Measurements from ENCODE around the gene ANKRD53. TPM values are rescaled to one million over a fixed set of nuclear protein-coding genes. Genes with fewer than 3 reads are reported as not detected.
A peak's percentile ranks its signal among the peaks of the same experiment; 100 is the strongest.

Gene ANKRD53
- polyA plus RNA-seq, 4 donors: 0.47 to 1.1 (median 0.71) TPM

DNA sequence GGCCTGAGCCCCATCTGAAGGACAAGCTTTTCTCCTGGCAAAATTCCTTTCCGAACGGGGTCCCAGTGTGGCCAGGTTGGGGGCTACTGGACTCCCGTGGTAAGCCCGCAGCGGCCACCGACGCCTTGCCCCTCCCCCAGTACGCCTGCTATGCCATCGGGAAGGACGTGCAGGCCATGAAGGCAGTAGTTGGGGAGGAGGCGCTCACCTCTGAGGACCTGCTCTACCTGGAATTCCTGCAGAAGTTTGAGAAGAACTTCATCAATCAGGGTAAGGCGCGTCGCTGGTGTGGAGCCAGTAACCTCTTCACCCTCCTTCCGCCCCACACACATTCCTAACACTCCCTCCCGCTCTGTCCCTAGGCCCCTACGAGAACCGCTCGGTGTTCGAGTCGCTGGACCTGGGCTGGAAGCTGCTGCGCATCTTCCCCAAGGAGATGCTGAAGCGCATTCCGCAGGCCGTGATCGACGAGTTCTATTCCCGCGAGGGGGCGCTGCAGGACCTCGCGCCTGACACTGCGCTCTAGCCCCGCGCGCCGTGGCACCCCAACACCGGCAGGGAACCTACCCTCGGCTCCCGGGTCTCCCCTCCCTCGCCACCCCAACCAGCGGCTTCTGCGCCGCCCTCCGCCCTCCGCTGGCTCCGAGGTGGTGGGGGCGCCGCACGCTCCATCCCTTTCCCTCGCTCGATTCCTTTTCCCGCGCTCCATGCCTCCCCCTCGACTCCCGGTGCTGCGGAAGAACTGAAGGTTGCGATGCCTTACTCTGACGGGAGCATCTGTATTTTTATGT, 13.6 kb upstream of the ANKRD53 start:
- DNase-seq (ENCODE audit: low read depth in 4 of 4, low spot score in 3 of 4): peak in 2 of 4 donors; percentile 38 to 44

- DNase-seq (ENCODE audit: low read depth in 4 of 4, low spot score in 3 of 4): no peak
These were observed 12.9 kb upstream of the ANKRD53 start for GRCh38 chr2:70965506-70965905.

GRCh38 chr2:70966681-70967080, 11.7 kb upstream of the ANKRD53 start:
- DNase-seq (ENCODE audit: low read depth in 4 of 4, low spot score in 3 of 4): no peak

DNA sequence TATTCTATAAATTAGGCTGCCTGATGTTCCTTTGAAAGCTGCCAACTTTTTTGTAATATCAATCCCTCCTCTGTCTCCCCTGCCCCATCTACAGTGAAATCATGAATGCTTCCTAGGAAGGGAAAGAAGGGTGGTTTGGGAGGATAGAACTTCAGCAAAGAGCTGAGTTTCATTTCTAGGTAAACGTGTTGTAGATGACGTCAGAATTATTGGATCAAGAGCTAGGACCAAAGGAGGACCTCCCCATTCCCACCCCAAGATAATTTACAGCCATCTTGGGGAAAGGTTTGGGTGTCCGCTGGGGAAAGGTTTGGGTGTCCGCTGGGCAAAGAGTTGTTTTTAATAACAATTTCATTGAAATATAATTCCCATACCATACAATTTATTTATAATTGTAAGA, 11.2 kb upstream of the ANKRD53 start:
- no peak for DNase-seq (ENCODE audit: low read depth in 4 of 4, low spot score in 3 of 4)

DNA sequence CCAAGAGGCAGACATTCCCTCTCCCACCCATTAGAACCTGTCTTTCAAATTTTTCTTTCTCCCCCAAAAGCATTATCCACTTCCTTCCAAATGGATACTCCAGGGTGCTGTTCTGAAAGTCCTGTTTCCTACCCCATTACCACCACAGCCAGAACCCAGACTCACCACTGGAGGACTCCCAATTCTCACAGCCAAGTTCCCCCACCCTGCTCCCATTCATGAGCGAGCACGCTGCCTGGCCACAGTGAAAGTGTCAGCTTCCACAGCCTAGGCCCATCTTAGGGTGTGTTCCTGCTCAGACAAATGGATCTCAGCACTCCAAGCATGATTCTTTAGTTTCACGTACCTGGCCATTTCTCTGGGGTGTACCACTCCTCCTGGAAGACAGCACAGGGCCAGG, 3.8 kb upstream of the ANKRD53 start:
- DNase-seq (ENCODE audit: low read depth in 4 of 4, low spot score in 3 of 4): no peak

- DNase-seq (ENCODE audit: low read depth in 4 of 4, low spot score in 3 of 4): no peak
These were observed 3.2 kb upstream of the ANKRD53 start for GRCh38 chr2:70975237-70975636.

DNA sequence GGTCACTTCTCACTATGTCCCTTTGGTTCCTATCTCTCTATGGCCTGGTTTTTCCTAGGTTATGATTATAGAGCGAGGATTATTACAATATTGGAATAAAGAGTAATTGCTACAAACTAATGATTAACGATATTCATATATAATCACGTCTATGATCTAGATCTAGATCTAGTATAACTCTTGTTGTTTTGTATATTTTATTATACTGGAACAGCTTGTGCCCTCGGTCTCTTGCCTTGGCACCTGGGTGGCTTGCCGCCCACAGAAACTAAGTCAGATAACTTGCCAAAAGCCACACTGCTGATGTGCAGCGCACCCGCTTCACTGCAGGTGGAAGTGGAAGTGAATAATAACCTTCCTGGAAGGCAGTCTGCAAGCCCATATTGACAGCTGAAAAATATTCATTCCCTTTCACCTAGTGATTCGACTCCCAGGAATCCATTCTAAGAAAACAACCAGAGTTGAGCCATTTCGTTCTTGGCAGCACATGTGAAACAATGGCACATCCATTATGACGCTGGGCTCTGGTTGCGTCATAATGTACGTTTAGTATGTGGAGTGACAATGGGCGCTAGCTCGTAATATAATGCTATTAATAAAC, 725 bp upstream of the ANKRD53 start:
- DNase-seq (ENCODE audit: low read depth in 4 of 4, low spot score in 3 of 4): no peak

- no peak for DNase-seq (ENCODE audit: low read depth in 4 of 4, low spot score in 3 of 4)
These were observed 704 bp downstream of the ANKRD53 start for GRCh38 chr2:70979180-70979488.

- DNase-seq (ENCODE audit: low read depth in 4 of 4, low spot score in 3 of 4): no peak
These were observed 1.2 kb downstream of the ANKRD53 start for GRCh38 chr2:70979626-70980025.

GRCh38 chr2:70981421-70981820, 3.0 kb downstream of the ANKRD53 start:
- DNase-seq (ENCODE audit: low read depth in 4 of 4, low spot score in 3 of 4): no peak

DNA sequence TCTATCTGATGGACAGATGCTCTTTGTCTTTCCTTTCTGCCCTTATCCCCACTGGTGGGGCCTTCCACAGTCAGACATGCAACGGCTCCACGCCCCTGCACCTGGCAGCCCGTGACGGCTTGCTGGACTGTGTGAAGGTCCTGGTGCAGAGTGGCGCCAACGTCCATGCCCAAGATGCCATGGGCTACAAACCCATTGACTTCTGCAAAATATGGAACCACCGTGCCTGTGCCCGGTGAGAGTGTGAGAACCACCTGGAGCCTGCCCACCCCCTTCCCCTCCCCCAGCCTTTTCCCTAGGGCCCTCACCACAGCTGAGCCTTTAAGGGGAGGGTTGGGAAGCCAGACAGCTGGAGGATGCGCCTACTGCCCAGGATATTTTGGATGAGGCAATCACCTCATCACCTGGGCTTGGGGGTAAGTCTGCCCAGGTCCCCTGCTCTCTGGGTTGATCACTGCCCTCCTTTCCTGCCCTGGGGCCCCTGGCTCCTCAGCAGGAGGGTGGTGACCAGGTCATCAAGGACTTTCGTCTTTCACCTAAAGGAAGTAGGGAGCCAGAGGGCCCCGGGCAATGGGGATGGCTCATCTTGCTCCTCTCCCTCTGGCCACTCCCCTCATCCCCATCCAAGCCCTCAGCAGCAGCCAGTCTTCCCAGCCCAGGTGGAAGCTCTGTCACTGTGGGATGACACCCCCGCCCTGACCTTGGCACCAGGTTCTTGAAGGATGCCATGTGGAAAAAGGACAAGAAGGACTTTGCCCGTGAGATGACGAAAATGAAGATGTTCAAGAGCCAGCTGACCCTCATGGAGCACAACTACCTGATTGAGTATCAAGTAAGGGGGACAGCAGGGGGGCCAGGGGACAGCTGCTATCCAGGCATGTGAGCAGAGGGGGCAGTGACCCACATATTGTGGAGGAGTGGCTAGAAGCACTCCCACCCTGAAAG, 3.7 kb downstream of the ANKRD53 start:
- no peak for DNase-seq (ENCODE audit: low read depth in 4 of 4, low spot score in 3 of 4)

DNA sequence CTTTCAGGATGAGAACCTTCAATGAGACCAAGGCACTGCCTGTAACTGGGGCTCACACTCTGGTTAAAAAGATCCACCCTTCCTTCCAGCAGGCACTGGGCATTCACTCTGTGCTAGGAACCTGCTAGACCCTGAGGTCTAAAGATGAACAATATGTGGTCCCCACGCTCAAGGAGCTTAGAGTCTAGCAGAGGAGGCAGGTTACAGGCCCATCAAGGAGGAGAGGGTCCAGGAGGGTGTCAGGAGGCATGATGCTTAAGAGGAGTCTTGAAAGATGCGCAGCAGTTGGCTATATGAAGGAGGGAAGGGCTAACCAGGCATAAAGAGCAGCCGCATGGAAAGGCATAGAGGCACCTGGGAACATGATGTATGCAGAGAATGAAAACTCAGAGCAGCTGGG, 4.5 kb downstream of the ANKRD53 start:
- DNase-seq (ENCODE audit: low read depth in 4 of 4, low spot score in 3 of 4): no peak

- no peak for DNase-seq (ENCODE audit: low read depth in 4 of 4, low spot score in 3 of 4)
These were observed 5.2 kb downstream of the ANKRD53 start for GRCh38 chr2:70983506-70984227.

DNA sequence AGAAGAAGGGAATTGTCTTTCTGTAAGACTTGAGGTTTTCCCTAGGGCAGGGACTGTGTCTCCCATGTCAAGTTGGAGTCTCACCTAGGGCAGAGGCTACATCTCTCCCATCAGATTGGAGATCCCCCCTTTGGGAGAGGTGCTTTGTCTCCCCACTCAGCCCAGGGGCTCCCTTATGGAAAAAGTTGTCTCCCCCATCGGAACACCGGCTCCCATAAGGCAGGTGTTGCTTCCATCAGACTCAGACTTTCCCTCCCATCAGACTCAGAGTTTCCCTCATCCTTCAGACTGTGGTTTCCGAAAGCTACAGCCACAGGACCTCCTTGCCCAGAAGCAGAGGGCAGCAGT, 5.8 kb downstream of the ANKRD53 start:
- no peak for DNase-seq (ENCODE audit: low read depth in 4 of 4, low spot score in 3 of 4)

GRCh38 chr2:70984576-70985282, 6.3 kb downstream of the ANKRD53 start:
- DNase-seq (ENCODE audit: low read depth in 4 of 4, low spot score in 3 of 4): no peak

- DNase-seq (ENCODE audit: low read depth in 4 of 4, low spot score in 3 of 4): no peak
These were observed 6.9 kb downstream of the ANKRD53 start for GRCh38 chr2:70985283-70985688.

GRCh38 chr2:70985956-70986355, 7.5 kb downstream of the ANKRD53 start:
- DNase-seq (ENCODE audit: low read depth in 4 of 4, low spot score in 3 of 4): no peak

DNA sequence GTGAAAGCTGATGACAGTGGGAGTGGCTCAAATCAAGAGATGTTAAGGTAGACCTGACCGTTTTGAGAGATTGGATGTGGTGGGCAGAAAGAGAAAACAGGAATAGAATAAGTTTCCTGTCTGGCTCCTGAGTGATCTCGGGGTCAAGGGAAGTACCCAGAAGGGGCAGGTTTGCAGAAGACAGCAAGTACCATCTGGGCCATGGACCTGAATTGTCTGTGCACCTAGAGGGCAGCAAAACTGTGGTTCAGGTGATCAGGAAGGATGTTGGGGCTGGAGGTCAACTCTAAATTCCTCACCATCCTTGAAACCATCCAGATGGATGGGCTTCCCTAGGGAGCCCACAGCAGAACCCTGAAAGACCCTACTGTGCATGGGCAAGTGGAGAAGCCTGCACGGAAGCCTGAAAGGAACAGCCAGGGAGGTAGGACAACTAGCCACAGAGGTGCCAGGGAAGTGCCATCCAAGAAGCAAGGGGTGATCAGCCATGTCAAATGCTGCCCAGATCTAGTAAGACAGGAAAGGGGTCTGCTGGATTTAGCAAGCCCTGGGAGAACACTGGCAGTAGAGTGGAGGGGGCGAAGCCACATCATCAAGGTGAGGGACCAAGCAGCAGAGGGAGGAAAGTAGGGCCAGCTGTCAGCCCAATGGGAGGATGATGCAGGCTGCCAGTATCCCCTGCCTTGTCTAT, 8.2 kb downstream of the ANKRD53 start:
- no peak for DNase-seq (ENCODE audit: low read depth in 4 of 4, low spot score in 3 of 4)

DNA sequence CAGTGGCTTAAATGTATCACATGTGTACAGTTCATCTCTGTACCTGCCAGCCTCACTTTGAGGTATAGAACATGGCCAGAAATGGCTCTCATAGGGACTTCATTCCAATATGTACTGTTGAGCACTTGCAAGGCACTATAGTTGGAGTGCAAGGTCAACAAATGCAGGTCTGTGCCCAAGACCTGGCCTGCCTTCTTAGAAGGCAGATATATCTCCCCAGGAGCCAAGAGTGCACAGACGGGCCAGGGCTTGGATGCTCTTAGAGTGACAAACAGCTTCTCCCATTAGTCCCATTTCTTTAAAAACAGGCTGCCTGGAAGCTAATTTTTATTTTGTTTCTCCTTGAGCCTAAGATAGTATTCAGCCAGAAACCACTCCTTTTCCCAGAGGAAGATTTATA, 9.0 kb downstream of the ANKRD53 start:
- DNase-seq (ENCODE audit: low read depth in 4 of 4, low spot score in 3 of 4): no peak

DNA sequence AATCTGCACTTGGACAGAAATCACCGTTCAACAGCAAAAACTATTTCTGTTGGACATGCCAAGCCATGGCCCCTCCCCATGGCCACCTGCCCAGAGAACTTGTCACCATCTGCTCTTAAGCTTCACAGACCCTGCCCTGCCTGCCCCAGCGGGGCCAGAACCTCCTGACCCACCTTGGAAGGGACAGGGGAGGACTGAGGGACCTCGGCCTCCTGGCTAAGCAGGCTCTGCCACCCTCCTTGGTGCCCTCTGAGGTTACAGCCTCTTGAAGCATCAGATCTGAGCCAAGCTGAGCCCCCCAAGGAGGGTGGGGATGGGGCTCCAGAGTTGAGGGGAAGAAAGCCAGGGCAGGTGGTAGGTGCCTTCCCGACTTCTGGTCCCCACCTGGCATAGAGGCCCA, 9.7 kb downstream of the ANKRD53 start:
- no peak for DNase-seq (ENCODE audit: low read depth in 4 of 4, low spot score in 3 of 4)

All from right renal pelvis (tissue), 4 donors.